ENCODE results near the gene GAS5. TPM values are rescaled to one million over a fixed set of nuclear protein-coding genes. Genes with fewer than 3 reads are reported as not detected.

GAS5 gene
- total RNA-seq, 1 experiment from 2014 or later: 798 TPM

- intact Hi-C loops (cut with micrococcal nuclease): no loop called here
- no peaks in the 10 kb centered on the region for H3K27me3 ChIP-seq (ENCODE audit: insufficient read depth, low read length)
- no peaks in the 10 kb centered on the region for H3K9me3 ChIP-seq (ENCODE audit: control insufficient read depth in 1 of 2, insufficient read depth in 1 of 2, low read depth in 1 of 2, low read length in 2 of 2)
- no peak overlapping the region for H3K4me3 ChIP-seq (replicated peaks in 1 of 2; ENCODE audit: low read depth in 1 of 2, low read length in 2 of 2)
- H3K36me3 ChIP-seq (ENCODE audit: control insufficient read depth in 1 of 2, insufficient read depth in 2 of 2, low read length in 2 of 2): peaks cover 2 to 11% of the 10 kb centered on the region in 2 experiments; a peak in 2 of 4 replicates
- RAD21 ChIA-PET (ENCODE audit: low non-redundant PET in 1 of 2, low total read pairs in 2 of 2, uncharacterized antibody in 2 of 2, unreplicated experiment in 2 of 2): no interaction called here
- ATAC-seq (no peak), DNase-seq (ENCODE audit: low read depth, low spot score) (no peak)
- CTCF ChIA-PET: no interaction called here
- H3K27ac ChIP-seq (ENCODE audit: low read depth, low read length): no peak overlapping the region
- no peak overlapping the region for H3K4me2 ChIP-seq (ENCODE audit: low read length)
- POLR2A ChIA-PET: no interaction called here
- BruUV-seq (replicated peaks): no TSS peak
- no peaks in the 10 kb centered on the region for H3K4me1 ChIP-seq (ENCODE audit: control insufficient read depth in 1 of 2, insufficient read depth in 2 of 2, low read length in 2 of 2)
- TF ChIP-seq CEBPB (IDR thresholded peaks at IDR 0.05; ENCODE audit: low read depth) (no peak), EZH2phosphoT487 (IDR thresholded peaks at IDR 0.05; ENCODE audit: borderline replicate concordance) (no peak), JUND (IDR thresholded peaks at IDR 0.05) (no peak), ZNF274 (IDR thresholded peaks at IDR 0.05; ENCODE audit: low read depth, low read length) (no peak), YY1 (IDR thresholded peaks at IDR 0.05; ENCODE audit: extremely low read depth, insufficient replicate concordance, low read depth, low read length) (no peak), ELF1 (IDR thresholded peaks at IDR 0.05; ENCODE audit: borderline replicate concordance, low read depth) (no peak), SP1 (IDR thresholded peaks at IDR 0.05; ENCODE audit: low read depth) (no peak), FOSL1 (IDR thresholded peaks at IDR 0.05; ENCODE audit: low read depth) (no peak)
- TF ChIP-seq, protein P1, sequence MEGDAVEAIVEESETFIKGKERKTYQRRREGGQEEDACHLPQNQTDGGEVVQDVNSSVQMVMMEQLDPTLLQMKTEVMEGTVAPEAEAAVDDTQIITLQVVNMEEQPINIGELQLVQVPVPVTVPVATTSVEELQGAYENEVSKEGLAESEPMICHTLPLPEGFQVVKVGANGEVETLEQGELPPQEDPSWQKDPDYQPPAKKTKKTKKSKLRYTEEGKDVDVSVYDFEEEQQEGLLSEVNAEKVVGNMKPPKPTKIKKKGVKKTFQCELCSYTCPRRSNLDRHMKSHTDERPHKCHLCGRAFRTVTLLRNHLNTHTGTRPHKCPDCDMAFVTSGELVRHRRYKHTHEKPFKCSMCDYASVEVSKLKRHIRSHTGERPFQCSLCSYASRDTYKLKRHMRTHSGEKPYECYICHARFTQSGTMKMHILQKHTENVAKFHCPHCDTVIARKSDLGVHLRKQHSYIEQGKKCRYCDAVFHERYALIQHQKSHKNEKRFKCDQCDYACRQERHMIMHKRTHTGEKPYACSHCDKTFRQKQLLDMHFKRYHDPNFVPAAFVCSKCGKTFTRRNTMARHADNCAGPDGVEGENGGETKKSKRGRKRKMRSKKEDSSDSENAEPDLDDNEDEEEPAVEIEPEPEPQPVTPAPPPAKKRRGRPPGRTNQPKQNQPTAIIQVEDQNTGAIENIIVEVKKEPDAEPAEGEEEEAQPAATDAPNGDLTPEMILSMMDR (IDR thresholded peaks at IDR 0.05 in 2 of 3, conservative IDR thresholded peaks at IDR 0.05 in 1 of 3; ENCODE audit: borderline replicate concordance in 1 of 3, insufficient read depth in 1 of 3, low read depth in 2 of 3, low read length in 2 of 3): no peak
- no peaks in the 10 kb centered on the region for H3K79me2 ChIP-seq (ENCODE audit: insufficient read depth, low read length)
- H2AFZ ChIP-seq (ENCODE audit: low read depth, low read length, poor library complexity, severe bottlenecking): no peak overlapping the region
- no peaks in the 10 kb centered on the region for H3K9me2 ChIP-seq (ENCODE audit: insufficient read depth)
- no peaks in the 10 kb centered on the region for H4K20me1 ChIP-seq (ENCODE audit: insufficient read depth)
- H3K9ac ChIP-seq (ENCODE audit: low read length): no peak overlapping the region
Measured at GRCh38 chr1:173886746-173887611, 19.2 kb upstream of the GAS5 start.

Data from HCT116 (cell line).